ENCODE measurements around the gene SUN5.

Gene SUN5

DNA sequence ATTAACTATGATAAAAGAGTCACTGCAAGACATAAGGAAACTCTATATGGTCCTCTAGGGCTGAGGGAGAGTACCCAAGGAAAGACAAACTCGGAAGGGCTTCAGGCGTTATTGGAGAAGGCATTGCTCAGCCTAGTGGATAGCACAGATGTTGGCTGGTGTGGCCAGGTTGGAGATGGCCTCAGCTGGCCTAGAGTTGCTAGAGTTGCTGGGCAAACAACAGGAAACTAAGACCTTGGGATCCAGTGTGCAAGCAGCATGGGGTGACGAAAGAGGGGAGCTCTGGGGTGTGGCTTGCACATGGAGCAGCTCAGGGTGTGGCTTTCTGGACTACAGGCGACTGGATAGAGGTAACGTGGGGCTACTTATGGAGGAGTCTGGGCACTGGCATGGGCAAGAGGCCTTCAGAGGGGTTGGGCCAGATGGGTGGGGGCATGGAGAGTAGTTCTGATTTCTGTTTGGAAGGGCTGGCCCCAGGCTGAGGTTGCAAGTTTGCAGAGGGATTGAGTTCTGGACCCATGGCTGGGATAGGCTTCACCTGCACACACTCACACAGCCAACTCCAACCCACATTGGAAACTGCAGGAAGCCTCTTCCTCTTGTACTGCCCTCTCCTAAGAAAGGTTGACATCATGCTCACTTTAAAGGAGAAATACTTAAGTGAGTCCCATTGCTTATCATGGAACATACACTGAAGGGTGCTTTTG is 22.0 kb upstream of the SUN5 start:
- DNase-seq, result no peak

DNA sequence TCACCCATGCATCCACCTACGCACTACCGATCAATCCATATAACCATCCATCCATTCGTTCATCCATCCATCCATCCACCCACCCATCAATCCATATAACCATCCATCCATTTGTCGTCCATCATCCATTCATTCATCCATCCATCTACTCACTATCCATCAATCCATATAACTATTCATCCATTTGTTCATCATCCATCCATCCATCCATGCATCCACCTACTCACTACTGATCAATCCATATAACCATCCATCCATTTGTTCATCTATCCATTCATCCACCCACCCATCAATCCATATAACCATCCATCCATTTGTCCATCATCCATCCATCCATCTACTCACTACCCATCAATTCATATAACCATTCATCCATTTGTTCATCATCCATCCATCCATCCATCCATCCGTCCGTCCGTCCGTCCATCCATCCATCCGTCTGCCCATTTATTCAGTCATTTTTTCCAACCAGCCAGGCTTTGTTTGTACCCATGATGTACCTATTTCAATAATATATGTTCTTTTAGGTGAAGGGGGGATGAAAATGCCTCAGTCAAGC is 21.2 kb upstream of the SUN5 start:
- no peak for DNase-seq

DNA sequence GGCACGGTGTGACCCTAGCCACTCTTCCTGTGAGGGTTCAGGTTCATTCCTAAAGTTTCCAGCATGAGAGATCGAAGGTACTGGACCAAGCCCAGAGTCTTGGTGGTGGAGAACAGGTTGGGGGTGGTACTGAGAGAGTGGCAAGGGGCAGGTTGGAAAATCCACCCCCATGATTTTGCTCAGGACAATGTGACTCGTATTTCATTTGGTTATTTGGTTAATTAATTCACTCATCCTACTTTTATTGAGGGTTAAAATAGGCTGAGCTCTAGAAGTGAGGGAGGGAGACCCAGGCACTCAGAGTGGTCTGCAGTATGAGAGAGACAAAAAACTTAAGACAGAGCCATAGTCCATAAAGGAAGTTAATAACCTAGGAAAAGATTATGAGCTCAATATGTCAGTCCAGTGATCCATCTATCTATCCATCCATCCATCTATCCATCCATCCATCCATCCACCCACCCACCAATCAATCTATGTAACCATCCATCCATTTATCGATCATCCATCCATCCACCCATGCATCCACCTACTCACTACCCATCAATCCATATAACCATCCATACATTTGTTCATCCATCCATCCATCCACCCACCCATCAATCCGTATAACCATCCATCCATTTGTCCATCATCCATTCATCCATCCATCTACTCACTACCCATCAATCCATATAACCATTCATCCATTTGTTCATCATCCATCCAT is 20.5 kb upstream of the SUN5 start:
- DNase-seq, result no peak

DNA sequence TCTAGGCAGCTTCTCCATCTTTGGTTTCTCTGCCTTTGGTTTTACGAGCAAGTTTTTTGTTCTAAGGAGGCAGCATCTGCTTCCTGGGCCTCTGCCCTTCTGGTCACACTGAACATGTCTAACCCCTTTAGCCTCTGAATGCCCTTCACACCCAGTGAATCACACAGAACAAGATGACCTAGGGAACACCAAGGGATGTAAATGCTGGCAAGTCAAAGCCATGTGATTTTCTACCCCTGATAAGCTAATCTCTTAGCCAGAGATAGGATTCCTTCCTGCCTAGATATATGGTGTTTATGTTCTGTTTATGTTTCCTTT is 20.0 kb upstream of the SUN5 start:
- no peak for DNase-seq

DNA sequence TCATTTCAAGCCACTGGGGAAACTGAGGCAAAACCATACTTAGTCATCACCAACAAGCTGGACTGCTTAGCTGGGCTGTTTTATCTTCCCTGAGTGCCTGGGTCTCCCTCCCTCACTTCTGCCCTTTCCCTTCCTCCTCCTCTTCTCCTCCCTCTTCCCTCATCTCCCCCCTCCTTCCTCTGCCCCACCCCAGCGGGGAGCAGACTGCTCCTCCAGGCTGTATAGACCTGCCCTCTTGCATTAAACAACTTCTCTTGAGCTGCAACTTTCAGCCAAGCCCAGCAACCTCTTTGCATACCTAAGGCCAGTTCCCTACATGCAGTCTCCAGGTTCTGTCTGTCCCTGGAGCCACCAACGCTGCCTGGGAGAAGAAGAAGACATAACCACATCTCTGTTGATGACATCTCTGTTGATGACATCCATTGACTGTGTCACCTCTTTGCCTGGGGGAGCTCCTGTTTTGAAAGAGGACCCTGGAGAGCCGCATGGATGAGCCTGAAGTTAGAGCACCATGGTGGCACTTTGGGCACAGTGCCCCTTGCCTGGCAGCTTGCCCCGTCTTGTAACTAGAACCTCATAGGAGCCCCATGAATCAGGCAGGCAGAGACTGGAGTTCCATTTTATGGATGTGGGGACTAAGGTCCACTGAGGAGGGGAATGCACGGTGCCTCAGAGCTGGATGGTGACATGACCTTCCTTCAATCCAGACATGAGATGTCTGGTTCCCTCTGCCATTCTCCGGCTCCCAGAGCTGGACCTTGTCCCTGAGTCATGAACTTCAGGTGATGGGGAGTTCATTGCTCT is 19.4 kb upstream of the SUN5 start:
- no peak for DNase-seq

DNA sequence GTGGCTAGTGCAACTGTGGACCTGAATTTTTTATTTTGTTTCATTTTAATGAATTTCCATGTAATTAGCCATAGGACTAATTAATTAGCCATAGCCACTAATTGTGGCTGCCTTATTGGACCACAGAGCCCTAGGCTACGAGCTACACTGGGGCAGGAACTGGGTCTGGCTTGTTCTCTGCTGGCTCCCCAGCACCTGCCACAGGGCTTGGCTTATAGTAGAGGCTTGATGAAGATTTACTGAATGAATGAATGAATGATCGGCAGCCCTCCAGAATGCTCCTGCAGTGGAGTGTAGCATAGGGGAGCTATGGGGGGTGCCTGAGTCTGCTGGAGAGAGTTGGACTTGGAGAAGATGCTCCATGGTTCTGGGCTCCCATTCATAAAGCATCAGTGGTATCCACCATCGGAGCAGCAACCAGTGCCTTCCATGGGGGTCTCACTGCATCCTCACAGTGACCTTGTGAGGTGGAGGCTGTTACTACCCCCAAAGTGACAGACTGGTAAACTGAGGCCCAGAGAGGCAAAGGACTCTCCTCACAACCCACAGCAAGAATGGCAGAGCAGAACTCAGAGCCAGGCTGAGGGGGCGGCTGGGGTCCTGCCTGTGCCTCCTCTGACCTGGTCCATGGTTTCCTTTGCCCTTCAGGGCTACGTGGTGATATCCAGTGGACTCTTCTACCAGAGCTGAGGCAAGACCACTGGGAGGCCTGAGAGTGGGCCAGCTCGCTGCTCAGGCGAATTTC is 18.6 kb upstream of the SUN5 start:
- no peak for DNase-seq

DNA sequence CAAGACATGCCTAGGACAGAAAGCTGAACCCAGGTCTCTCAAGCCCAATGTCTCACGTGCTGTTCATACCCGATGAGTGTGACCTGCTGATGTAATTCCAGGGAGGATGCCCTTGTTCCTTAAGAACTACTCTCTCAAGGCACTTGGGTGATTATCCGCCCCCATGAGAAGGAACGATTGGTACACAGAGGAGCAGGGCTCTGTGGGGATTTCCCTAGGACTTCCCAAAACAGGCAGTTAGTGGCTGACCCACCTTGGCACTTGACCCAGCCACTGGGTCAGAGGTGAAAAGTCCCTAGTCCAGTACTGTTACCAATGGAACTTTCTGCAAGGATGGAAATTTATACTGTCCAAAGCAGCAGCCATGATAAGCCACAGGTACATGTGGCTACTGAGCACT is 18.1 kb upstream of the SUN5 start:
- DNase-seq, result no peak

DNA sequence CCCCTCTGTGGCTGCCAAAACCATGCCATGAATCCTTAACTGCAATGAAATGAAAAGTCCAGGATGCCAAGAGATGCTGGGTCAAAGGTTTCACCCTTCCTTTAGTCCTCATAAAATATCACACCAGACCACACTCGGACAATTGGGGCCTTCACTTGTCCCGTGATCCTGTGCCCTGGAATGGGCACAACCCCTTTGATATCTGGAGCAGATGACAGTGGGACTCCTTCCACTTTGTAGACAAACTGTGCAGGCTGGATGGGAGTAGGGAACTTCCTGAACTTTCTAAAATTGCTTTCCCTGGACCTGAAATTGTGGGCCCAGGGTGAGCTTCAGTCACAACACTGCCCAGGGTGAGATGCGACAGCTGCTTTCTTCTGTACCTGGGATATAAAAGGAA is 17.6 kb upstream of the SUN5 start:
- DNase-seq, result no peak

DNA sequence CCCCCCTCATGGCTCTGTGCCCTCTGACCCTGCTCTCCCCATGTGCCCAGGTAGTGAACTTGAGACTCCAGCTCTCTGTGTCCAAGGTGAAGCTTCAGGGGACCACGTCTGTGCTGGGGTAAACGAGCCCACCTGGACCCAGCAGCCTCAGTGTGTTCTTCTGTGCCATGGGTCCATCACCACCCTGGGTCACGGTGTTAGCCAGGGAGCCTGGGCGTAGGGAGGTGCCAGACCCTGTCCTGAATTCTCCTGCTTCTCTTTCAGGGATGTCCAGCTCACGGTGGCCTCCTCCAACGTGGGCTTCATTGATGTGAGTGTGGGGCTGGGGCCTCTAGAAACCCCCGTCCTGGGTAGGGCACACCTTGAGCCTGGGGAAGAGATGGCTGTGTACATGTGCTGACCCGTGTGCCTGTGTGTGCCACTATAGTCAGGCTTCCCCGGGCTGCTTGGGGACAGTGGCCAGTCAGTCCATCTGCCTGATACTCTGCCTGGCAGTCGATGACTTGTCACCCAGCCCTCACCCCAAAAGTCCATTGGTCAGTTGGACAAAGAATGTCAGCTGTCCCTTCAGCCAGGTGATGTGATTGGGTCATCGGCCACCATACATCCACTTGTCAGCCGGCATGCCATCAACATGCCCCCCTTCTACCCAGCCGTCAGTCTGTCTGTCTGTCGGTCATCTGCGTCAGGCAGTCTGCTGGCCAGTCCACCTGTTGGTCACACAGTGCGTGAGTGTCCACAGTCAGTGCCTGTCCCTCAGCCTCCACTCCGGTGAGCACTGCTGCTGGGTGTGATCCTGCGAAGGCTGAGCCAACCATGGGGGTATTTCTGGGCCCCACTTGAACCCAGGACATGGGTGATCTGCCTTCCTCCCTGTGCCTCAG is 16.3 kb upstream of the SUN5 start:
- no peak for DNase-seq

DNA sequence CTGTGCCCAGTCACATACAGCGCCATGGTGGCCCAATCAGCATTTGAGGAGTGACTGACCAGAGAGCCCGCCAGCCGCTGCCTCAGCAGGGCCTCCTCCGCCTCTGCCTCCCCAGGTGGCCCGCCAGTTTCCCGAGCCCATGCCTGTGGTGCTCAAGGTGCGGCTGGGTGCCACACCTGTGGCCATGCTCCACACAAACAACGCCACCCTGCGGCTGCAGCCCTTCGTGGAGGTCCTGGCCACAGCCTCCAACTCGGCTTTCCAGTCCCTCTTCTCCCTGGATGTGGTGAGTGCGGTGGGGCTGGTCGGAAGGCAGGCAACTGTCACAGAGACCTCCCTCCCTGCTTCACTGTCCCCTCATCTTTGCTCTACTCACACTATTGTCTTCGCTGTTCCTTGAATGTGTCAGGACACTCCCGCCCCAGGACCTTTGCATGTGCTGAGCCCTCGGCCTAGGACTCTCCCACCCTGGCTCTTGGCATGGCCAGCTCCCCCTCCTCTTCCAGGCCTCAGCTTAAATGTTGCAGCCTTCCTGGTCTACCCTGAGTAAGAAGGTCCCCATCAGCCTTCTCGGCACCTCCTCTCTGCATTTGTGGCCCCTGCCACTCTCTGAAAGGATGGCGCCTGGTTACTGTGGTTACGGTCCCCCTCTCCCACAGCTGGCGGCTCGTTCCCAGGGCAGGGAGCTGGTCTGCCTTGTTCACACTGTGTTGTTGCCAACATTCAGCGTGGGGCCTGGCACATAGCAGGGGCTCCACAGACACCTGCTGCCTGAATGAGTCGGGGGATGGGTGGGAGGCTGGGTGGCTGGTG is 15.4 kb upstream of the SUN5 start:
- DNase-seq, result no peak

DNA sequence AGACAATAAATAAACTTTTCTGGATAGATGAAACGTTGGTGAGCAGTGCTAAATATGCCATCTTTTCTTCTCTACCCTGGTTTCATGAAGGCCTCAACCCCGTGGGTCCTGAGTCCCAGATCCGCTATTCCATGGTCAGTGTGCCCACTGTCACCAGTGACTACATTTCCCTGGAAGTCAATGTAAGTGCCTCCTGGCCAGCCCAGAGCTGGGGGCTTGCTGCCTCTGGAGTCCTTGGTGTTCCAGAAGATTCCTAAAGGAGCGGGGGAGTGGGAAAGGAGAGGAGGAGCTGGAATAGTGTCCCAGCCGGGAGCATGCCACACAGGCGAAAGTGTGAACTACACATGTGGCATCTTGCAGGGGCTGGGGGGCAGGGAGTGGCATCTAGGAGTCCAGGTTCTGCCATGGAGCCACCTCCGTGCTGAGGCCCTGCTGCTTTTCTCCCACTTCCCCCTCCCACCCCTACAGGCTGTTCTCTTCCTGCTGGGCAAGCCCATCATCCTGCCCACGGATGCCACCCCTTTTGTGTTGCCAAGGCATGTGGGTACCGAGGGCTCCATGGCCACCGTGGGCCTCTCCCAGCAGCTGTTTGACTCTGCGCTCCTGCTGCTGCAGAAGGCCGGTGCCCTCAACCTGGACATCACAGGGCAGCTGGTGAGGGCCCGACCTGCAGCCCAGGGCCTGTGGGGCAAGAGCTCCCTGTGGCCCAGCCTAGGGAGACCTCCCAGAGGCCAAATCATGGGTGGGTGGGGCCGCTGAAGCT is 14.1 kb upstream of the SUN5 start:
- no peak for DNase-seq

DNA sequence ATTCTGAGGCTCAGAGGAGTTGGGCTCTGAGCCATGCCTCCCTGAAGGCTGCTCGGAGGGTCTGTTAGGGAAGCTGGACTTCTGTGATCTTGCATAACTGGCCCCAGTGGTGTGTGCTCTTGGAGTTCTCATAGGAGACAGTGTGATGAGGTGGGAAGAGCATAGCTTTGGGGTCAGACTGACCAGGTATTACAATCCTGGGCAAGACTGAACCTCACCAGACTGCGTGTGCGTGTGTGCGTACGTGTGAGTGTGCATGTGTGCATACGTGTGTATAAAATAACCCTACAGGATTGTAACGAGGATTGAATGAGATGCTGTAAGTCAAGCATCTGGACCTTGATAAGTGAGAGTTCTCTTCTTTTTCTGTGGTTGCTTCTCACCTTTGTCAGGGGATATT is 13.3 kb upstream of the SUN5 start:
- DNase-seq, result no peak

DNA sequence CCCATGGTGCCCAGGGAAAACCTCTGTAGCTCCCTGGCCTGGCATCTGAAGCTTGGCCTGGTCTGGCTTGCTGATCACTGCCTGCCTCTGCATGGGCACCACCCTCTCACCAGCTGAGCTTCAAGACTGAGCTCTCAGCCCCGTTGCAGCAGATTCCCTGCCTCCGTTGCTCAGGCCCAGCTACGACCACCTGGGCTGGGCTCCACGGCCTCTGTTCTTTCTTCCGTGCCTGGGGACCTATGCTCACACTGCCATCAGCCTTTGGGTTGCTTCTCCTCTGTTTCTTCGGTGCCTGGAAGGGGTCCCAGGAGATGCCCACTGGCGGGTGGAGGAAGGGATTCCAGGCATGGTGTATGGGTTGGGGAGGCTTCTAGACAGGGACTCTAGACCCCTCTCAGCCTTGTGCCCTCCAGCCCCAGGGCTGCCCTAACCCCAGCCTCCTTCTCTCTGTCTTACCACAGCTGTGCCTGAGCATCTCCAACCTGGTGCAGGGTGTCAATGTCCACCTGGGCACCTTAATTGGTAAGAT is 12.4 kb upstream of the SUN5 start:
- no peak for DNase-seq

DNA sequence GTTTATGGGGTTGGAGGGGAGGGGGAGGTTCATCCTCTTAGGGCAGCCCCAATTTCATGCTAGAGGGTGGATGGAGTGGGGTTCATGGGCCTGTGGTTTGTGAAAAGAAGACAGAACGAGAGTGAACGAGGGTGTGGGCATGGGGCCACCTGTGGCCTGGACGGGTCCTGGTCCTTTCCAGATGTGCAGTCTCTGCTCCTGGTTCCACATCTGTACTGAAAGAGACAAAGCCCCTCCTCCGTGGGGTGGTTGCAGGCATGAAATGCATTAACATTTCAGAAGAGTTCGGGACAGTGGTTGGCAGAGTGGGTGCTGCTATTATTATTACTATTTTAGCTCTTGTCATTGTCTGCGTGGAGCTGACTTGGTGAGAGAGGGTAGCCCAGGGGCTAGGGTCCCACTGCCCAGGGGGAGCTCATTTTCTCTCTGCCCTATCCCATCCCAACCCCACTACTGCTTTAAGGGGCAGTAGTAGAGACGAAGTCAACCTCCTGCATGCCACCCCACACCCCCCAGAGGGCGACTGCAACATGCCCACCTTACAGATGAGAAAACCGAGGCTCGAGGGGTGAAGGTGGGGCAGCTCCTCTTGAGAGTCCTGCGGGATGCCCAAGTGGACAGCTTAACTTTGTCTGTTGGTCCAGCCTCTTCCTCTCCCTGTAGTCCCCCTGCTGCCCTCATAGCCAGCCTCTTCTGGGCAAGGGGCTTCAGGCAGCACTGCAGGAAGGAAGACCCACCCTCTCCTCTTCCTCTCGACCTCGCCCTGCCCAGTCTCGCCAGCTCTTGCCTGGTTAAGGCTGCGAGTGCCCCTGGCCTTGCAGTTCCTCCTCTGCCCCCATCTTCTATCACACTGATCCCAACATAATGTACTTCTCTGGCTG is 11.7 kb upstream of the SUN5 start:
- DNase-seq, result no peak

DNA sequence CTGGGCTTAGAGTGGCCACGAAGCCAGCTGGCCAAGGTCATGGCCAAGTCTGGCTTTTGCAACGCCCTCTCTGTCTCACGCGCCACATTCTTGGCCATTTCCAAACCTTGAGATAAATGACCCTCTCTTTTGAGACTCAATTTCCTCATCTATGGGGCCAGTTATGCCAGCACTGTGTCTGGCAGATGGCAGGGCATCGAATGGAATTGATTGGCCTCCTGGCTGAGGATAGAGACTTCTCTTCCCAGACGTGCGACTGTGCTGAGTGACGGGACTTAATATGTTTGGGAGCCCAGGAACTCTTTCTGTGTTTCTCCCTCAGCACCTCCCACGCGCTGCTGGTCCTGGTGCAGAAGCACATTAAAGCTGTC is 10.9 kb upstream of the SUN5 start:
- no peak for DNase-seq

DNA sequence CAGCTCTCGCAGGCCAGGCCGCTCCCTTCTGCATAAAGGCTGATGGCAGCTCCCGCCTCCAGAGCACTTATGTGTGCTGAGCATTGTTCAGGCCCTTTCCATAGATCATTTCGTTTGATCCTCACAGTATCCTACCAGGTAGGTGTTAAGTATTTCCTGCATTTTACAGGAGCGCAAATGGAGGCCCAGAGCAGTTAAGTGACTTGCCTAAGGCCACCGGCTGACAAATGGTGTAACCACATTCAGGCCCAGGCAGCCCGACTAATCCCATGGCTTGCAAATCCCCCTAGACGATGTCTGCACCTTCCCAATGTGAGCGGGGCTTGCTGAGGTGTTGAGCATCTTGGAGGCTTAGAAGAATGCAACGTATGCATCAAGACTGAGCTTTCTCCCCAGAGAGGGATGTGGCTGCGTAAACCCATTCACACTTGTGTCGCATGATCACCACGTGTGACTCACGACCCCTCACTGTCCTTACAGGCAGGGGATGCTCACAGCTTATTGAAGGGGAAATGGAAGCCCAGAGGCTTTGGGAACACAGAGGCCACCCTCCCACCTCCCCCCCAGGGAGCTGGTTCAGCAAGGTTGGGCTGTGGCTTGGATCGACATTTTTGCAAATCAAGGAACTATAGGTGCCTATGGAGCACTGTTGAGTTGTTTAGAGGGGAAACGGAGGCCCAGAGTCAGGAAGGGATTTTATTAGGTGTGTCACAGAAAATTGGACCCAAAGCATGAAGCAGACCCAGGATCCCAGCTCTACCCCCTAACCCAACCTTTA is 10.3 kb upstream of the SUN5 start:
- peak; percentile 15 for DNase-seq

DNA sequence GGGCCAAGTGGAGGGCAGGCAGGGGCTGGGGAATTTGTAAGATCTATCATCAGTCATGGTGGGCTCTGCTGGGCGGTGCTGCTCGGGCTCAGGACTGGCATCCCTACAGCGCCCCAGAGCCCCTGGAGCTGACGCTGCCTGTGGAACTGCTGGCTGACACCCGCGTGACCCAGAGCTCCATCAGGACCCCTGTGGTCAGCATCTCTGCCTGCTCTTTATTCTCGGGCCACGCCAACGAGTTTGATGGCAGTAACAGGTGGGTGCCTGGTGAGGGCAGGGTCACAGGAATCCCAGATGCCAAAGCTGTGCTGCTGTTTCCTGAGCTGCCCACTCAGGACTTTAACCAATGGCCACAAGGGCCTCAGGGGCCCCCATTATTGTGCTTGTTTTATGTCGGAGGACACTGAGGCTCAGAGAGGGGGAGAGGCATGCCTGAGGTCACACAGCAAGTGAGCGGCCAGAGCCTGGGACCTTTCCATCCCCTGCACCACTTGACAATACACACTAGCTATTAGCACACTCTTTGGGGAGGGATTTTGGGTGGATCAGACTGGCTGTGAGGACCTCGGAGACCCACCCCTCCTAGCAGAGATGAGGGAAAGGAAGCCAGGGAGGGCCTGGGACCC is 9.6 kb upstream of the SUN5 start:
- no peak for DNase-seq
